C4-2B (cell line): ENCODE data around the gene MB.

Experiments
- H3K27ac ChIP-seq: fragments of 450-650 bp; 2 replicates; pipeline ENCODE4 v1.5.1; 2017
- CTCF ChIP-seq: fragments of 450-650 bp; conservative IDR thresholded peaks from 2 replicates; pipeline ENCODE4 v1.5.1; 2017; ENCODE audit warnings: mild to moderate bottlenecking
- ZFX ChIP-seq: fragments of 450-650 bp; IDR thresholded peaks from 2 replicates; pipeline ENCODE4 v1.6.1; 2017

MB gene

GRCh38 chr22:35645646-35646045, 28.5 kb upstream of the MB start:
- no peak overlapping the region for H3K27ac ChIP-seq
- TF ChIP-seq ZFX (no peak), CTCF (no peak)

GRCh38 chr22:35643991-35644390, 26.9 kb upstream of the MB start:
- TF ChIP-seq CTCF = no peak
- no peak for TF ChIP-seq ZFX
- no peak overlapping the region for H3K27ac ChIP-seq

GRCh38 chr22:35642305-35642741, 25.2 kb upstream of the MB start:
- no peak overlapping the region for H3K27ac ChIP-seq
- TF ChIP-seq CTCF (no peak), ZFX (no peak)

- TF ChIP-seq CTCF (no peak), ZFX (no peak)
- no peak overlapping the region for H3K27ac ChIP-seq
Measured at GRCh38 chr22:35641494-35642120, 24.5 kb upstream of the MB start.

GRCh38 chr22:35638410-35638809, 21.3 kb upstream of the MB start:
- H3K27ac ChIP-seq = no peak overlapping the region
- TF ChIP-seq CTCF = no peak
- TF ChIP-seq ZFX = no peak

- TF ChIP-seq ZFX (no peak), CTCF (no peak)
- no peak overlapping the region for H3K27ac ChIP-seq
Measured at GRCh38 chr22:35638001-35638400, 20.9 kb upstream of the MB start.

- H3K27ac ChIP-seq = no peak overlapping the region
- no peak for TF ChIP-seq CTCF
- no peak for TF ChIP-seq ZFX
Measured at GRCh38 chr22:35637254-35637653, 20.1 kb upstream of the MB start.
